GM19193 (cell line): Measurements from ENCODE around the gene ART4.

Source experiments
- POLR2A ChIP-seq: IDR thresholded peaks from 4 replicates; pipeline ENCODE4 v1.6.1; 2011; ENCODE audit not compliant: insufficient read depth, insufficient read length; ENCODE audit errors: extremely low read depth

ART4 gene

GRCh38 chr12:14871247-14871646, 27.9 kb upstream of the ART4 start:
- no peak for TF ChIP-seq POLR2A

GRCh38 chr12:14868916-14869506, 25.7 kb upstream of the ART4 start:
- no peak for TF ChIP-seq POLR2A

- no peak for TF ChIP-seq POLR2A
Observed at GRCh38 chr12:14860490-14860889, 17.2 kb upstream of the ART4 start.

- TF ChIP-seq POLR2A, result no peak
Observed at GRCh38 chr12:14858513-14858912, 15.2 kb upstream of the ART4 start.

- no peak for TF ChIP-seq POLR2A
Observed at GRCh38 chr12:14854586-14855183, 11.4 kb upstream of the ART4 start.

GRCh38 chr12:14853961-14854360, 10.6 kb upstream of the ART4 start:
- no peak for TF ChIP-seq POLR2A

GRCh38 chr12:14852880-14853279, 9.6 kb upstream of the ART4 start:
- TF ChIP-seq POLR2A, result no peak

- TF ChIP-seq POLR2A, result no peak
Observed at GRCh38 chr12:14850929-14851663, 7.8 kb upstream of the ART4 start.

GRCh38 chr12:14849661-14850060, 6.3 kb upstream of the ART4 start:
- no peak for TF ChIP-seq POLR2A

GRCh38 chr12:14846876-14847580, 3.7 kb upstream of the ART4 start:
- TF ChIP-seq POLR2A, result no peak

- no peak for TF ChIP-seq POLR2A
Observed at GRCh38 chr12:14846042-14846587, 2.8 kb upstream of the ART4 start.

- TF ChIP-seq POLR2A, result no peak
Observed at GRCh38 chr12:14845350-14845750, 2.0 kb upstream of the ART4 start.

GRCh38 chr12:14844401-14844800, 1.1 kb upstream of the ART4 start:
- no peak for TF ChIP-seq POLR2A

GRCh38 chr12:14842315-14842714, 1.0 kb downstream of the ART4 start:
- TF ChIP-seq POLR2A, result no peak

GRCh38 chr12:14841761-14842160, 1.6 kb downstream of the ART4 start:
- no peak for TF ChIP-seq POLR2A
